Measurements from ENCODE around the gene ABCA9.

- no peak for TF ChIP-seq POLR2A (IDR thresholded peaks at IDR 0.05)
- TF ChIP-seq, protein P1, sequence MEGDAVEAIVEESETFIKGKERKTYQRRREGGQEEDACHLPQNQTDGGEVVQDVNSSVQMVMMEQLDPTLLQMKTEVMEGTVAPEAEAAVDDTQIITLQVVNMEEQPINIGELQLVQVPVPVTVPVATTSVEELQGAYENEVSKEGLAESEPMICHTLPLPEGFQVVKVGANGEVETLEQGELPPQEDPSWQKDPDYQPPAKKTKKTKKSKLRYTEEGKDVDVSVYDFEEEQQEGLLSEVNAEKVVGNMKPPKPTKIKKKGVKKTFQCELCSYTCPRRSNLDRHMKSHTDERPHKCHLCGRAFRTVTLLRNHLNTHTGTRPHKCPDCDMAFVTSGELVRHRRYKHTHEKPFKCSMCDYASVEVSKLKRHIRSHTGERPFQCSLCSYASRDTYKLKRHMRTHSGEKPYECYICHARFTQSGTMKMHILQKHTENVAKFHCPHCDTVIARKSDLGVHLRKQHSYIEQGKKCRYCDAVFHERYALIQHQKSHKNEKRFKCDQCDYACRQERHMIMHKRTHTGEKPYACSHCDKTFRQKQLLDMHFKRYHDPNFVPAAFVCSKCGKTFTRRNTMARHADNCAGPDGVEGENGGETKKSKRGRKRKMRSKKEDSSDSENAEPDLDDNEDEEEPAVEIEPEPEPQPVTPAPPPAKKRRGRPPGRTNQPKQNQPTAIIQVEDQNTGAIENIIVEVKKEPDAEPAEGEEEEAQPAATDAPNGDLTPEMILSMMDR (IDR thresholded peaks at IDR 0.05), result no peak
Measured at GRCh38 chr17:68941761-68942160, 119.0 kb downstream of the ABCA9 start.
